Iris pigment epithelial cell (primary cell): Measurements from ENCODE around the gene TMEM178B.
"Not testable (repeated sequence)": the region's sequence is repeated elsewhere in the genome, so short reads cannot be mapped to it uniquely, and the experiment has no call there.

Experiments used
- DNase-seq: peaks from one replicate; pipeline ENCODE4 v3.0.0-alpha.2; 2011; ENCODE audit warnings: low read depth

TMEM178B gene

DNA sequence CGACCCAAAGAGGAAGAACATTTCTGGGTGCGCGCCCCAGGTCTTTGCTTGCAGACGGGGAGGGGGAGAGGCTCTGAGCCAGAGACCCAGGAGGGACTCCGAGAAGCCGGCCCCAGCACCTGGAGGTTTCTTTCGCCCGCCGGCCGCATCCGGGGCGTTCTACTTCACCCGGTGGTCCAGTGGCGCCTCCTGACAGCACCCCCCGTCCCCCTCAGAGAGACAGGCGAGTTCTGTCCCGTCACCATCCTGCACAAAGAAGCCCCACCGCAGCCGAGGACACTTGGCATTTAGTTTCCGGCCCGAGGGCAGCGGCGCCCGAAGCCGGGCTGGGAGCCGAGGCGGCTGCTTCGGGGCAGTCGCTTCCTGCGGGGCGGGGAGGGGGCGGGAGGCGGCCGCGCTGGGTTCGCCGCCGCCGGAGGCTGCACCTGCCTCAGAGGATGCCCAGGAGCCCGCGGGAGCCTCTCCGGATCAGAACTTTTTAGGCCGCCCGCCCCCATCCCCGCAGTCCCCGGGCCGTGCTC is at the start of gene TMEM178B:
TSS of gene TMEM178B (plus strand) at position 424 of the 521 bp plus-strand sequence.
- no peak for DNase-seq

GRCh38 chr7:141024668-141025067 is 49.2 kb upstream of the TMEM178B start:
- no peak for DNase-seq

DNA sequence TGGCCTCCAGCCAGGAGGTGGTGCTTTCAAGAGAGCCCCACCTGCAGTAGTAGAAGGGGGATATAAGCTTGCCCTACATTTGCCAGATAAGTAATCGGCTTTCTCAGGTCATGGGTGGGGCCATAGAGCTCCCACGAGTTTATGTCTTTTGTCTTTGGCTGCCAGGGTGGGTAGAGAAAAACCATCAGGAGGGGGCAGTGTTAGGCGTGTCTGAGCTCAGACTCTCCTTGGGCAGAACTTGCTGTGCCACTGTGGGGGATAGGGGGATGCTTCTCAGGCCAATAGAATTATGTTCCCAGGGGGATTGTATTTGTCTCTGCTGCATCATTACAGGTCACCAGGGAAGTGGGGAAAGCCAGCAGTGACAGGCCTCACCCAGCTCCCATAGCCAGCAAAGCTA is 46.8 kb upstream of the TMEM178B start:
- no peak for DNase-seq

- no peak for DNase-seq
Observed at GRCh38 chr7:141028767-141029166, 45.1 kb upstream of the TMEM178B start.

DNA sequence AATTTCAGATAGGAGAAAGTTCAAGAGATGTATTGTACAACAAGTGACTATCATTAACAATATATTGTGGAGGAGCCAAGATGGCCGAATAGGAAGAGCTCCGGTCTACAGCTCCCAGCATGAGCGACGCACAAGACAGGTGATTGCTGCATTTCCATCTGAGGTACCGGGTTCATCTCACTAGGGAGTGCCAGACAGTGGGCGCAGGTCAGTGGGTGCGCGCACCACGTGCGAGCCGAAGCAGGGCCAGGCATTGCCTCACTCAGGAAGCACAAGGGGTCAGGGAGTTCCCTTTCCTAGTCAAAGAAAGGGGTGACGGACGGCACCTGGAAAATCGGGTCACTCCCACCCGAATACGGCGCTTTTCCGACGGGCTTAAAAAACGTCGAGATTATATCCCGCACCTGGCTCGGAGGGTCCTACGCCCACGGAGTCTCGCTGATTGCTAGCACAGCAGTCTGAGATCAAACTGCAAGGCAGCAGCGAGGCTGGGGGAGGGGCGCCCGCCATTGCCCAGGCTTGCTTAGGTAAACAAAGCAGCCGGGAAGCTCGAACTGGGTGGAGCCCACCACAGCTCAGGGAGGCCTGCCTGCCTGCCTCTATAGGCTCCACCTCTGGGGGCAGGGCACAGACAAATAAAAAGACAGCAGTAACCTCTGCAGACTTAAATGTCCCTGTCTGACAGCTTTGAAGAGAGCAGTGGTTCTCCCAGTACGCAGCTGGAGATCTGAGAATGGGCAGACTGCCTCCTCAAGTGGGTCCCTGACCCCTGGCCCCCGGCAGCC is 41.1 kb upstream of the TMEM178B start:
- DNase-seq = not testable (repeated sequence)

DNA sequence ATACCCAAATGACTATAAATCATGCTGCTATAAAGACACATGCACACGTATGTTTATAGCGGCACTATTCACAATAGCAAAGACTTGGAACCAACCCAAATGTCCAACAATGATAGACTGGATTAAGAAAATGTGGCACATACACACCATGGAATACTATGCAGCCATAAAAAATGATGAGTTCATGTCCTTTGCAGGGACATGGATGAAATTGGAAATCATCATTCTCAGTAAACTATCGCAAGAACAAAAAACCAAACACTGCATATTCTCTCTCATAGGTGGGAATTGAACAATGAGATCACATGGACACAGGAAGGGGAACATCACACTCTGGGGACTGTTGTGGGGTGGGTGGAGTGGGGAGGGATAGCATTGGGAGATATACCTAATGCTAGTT is 35.8 kb upstream of the TMEM178B start:
- DNase-seq = not testable (repeated sequence)

GRCh38 chr7:141039376-141039775 is 34.5 kb upstream of the TMEM178B start:
- peak; percentile 15 for DNase-seq

DNA sequence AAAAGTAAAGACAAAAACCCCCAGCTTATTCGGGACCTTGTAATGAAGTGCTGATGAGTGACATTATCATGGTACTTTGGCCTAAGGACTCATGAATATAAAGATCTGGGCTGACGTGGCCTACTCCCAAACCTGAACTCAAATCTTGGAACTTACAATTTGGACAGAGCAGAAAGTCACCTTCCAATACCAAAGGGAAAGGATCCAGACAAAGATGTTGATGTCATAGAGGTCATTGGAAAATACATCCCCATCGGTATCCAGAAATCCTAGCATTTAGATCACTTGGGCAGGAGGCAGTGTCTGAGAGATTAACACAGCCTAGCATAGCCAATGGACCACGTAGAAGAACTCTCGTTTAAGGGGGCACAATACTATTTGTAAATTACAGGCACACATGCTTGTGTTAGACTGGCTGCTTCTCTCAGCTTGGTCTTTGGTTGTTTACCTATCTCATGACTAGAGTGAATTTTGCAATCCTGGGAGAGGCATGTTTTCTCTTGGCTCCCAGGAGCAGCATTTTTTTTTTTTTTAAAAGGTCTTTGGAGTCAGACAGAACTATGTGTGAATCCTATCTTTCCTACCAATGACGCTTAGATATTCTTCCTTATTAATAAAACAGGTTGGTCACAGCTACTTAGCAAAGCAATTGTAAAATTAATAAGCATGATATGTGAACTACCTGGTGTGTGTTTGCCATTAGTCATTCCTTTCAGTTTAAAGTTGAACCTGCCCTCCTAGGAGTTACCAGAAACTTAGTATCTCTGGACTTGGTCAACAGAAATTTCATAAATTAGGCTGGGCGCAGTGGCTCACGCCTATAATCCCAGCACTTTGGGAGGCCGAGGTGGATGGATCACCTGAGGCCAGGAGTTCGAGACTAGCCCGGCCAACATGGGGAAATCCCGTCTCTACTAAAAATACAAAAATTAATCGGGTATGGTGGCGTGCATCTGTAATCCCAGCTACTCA is 31.4 kb upstream of the TMEM178B start:
- peak; percentile 13 for DNase-seq

DNA sequence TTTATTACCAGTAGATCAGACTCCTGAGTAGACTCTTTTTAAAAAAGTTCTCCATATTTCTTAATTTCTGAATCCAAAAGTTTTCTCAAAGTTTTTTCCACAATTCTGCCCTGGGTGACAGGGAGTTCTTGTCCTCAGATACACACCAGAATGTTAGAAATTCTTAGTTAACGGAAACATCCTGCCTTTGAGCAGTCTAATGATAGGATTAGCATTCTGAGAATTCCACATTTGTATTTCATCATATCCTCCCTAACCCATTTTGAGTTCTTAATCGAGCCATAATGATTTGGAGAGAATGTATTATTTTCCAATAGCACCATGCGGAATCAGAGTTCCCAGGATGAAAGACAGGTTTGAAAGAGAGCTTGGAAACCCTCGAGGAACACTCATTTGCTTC is 30.2 kb upstream of the TMEM178B start:
- DNase-seq = peak; percentile 10

- DNase-seq = peak; percentile 15
Observed at GRCh38 chr7:141045126-141045841, 28.6 kb upstream of the TMEM178B start.

GRCh38 chr7:141045842-141046620 is 27.8 kb upstream of the TMEM178B start:
- DNase-seq = peak; percentile 60

GRCh38 chr7:141053626-141054025 is 20.2 kb upstream of the TMEM178B start:
- no peak for DNase-seq

DNA sequence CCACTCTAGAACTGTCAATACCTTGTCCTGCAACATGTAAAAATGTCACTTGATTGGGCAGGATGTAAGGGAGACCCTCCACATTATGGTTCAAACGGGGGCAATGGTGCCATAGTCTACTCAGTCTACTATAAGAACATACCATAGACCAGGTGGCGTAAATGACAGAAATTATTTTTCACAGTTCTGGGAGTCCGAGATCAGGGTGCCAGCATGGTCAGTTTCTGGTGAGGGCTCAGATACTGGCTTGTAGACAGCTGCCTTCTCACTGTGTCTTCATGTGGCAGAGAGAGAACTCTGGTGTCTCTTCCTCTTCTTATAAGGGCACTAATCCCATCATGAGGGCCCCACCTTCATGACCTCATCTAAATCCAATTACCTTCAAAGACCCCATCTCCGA is 18.7 kb upstream of the TMEM178B start:
- DNase-seq = no peak

DNA sequence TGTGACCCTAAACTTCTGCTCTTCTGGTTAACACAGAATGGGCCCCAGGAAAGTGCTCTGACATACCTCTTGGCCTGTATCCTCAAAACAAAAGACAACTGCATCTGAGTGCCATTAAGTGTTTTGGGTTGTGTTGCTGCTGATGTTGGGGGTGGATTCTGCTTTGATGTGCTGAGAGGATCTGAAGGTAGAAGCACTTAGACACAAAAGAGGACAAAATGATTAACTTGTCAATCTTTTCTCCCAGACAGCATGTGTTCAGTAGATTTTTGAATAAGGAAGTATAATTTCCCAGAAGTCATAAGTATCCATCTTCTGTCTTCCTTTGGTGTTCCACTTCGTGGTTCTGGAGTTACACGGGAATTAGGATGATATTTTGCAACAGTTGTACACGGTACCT is 16.1 kb upstream of the TMEM178B start:
- DNase-seq = no peak

DNA sequence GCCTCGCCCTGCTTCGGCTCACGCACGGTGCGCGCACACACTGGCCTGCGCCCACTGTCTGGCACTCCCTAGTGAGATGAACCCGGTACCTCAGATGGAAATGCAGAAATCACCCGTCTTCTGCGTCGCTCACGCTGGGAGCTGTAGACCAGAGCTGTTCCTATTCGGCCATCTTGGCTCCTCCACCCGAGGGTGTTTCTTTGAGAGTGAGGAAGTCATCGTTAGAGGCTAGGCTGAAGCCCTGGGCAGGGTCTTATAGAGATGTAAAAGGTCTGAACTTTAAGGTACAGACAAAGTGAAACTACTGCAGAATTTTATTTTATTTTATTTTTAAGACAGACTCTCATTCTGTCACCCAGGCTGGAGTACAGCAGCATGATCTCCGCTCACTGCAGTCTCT is 6.0 kb upstream of the TMEM178B start:
- not testable (repeated sequence) for DNase-seq

- peak; percentile 10 for DNase-seq
Observed at GRCh38 chr7:141071260-141071854, 2.5 kb upstream of the TMEM178B start.

DNA sequence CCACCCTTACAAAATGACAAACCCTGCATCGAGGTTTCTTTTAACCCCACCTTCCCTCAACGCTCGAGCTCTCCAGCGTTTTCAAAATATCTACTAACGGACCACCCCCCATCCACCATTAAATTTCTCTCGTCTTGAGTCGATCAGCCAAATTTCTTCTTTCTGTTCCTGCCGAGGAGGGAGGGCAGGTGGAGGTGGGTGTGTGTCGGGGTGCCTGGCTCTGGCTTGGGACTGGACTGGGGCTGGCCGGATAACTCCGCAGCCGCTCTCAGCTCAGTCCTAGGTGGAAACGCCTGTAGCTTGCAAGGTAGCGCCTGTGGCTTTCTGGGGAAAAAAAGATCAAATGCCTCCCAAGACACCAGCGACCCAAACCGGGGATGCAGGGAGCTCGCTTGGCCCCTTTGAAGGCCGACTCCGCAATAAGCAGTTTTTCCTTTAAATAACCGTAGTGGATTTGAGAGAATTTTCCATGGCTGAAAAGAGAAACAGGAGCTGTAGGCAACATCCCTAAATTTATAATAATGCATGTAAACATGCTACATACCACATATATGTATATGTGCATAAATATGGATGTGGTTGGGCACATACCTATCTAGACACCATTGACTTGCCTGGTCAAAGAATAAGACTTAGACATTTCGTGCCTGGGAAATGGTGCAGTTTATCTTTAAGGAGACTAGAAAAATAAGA is 1.9 kb upstream of the TMEM178B start:
- DNase-seq = no peak

GRCh38 chr7:141072548-141073172 is 1.2 kb upstream of the TMEM178B start:
- peak; percentile 86 for DNase-seq

DNA sequence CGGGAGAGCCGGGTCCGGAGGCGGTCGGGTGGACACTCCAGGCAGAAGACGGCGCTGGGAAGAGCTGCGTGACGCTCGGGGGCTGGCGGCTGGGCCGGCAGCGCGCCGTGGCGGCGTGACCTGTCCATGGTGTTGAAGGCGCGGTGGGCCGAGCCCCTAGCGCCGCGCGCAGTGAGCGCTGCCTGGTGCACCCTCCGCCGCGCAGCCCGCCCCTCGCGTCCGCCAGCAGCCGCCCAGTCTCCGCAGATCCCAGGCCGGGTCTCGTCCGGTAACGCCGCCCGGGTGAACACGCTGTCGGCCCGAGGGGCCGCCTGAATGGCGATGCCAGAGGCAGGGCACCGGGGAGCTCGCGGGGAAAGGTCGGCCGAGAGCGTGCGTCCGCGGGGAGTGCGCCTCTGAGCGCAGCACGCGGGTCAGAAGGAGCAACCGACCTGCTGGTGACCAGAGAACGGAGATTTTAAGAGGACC is 657 bp upstream of the TMEM178B start:
- peak; percentile 68 for DNase-seq
